ENCODE data around the gene SNRNP40.

The SNRNP40 gene

DNA sequence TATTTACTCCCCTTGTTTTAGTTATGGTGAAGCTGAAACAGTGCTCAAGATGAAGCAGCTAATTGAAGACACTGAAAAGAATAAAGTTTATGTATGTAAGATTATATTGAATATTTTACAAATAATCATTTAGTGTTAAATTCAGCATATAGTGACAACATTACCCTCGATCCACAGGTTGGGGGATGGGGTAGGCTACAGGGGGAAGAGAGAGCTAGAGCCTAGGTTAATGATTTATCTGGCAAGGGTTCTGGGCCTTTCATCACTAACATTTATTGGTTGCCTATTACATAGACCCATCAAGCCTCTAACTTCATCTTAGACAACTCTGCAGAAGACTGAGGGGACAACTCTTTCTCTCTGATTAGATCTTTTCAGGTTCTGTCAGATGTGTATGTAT is 21.6 kb upstream of the SNRNP40 start:
- Histone ChIP-seq H3K36me3 (ENCODE audit: control insufficient read depth, insufficient read depth, low read length) (no peaks in the 10 kb centered on the region), H3K27ac (no peak overlapping the region), H3K9ac (no peak overlapping the region), H3K9me3 (ENCODE audit: control insufficient read depth, low read length) (no peaks in the 10 kb centered on the region), H3K4me3 (ENCODE audit: low read depth, low read length) (no peak overlapping the region), H3K27me3 (ENCODE audit: control insufficient read depth, insufficient read depth, low read length) (no peaks in the 10 kb centered on the region), H3K79me2 (no peaks in the 10 kb centered on the region), H3K4me1 (no peaks in the 10 kb centered on the region), H3K4me2 (ENCODE audit: low read length) (no peak overlapping the region), H2AFZ (no peak overlapping the region)
- no peak for TF ChIP-seq CTCF (IDR thresholded peaks at IDR 0.05)

DNA sequence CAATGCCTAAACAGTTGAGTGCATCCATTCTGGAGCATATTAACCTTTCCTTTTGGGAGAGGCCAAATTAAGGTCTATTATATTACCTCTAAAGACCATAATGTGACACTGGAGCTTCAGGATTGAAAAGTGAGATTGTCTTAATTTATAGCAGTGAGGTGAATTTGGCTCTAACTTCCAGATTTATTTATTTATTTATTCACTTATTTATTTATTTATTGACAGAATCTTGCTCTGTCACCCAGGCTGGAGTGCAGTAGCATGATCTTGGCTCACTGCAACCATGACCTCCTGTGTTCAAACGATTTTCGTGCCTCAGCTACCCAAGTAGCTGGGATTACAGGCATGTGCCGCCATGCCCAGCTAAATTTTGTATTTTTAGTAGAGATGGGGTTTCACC is 19.3 kb upstream of the SNRNP40 start:
- Histone ChIP-seq H3K9ac (no peak overlapping the region), H3K27me3 (ENCODE audit: control insufficient read depth, insufficient read depth, low read length) (no peaks in the 10 kb centered on the region), H3K4me3 (ENCODE audit: low read depth, low read length) (no peak overlapping the region), H3K36me3 (ENCODE audit: control insufficient read depth, insufficient read depth, low read length) (no peaks in the 10 kb centered on the region), H3K4me1 (no peaks in the 10 kb centered on the region), H3K4me2 (ENCODE audit: low read length) (no peak overlapping the region), H3K27ac (no peak overlapping the region), H2AFZ (no peak overlapping the region), H3K9me3 (ENCODE audit: control insufficient read depth, low read length) (no peaks in the 10 kb centered on the region), H3K79me2 (no peaks in the 10 kb centered on the region)
- no peak for TF ChIP-seq CTCF (IDR thresholded peaks at IDR 0.05)

DNA sequence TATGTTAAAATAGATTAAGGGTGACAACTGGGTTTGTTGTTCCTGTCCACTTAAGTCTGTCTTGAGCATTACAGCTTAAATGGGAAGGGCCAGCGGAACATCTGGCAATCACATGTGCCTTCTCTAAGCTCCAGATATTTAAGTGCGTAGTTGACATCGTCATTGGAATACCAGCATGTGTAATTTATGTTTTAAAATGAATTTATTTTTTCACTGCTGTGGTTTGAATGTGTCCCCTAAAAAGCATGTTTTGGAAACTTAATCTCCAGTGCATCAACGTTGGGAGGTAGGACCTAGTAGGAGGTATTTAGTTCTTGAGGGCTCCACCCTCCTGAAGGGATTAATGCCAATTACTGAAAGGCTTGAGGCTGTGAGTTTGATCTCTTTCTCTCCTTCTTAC is 13.6 kb upstream of the SNRNP40 start:
- Histone ChIP-seq H3K27ac (no peak overlapping the region), H3K4me2 (ENCODE audit: low read length) (no peak overlapping the region), H3K36me3 (ENCODE audit: control insufficient read depth, insufficient read depth, low read length) (no peaks in the 10 kb centered on the region), H3K9ac (no peak overlapping the region), H3K9me3 (ENCODE audit: control insufficient read depth, low read length) (no peaks in the 10 kb centered on the region), H3K4me3 (ENCODE audit: low read depth, low read length) (no peak overlapping the region), H3K4me1 (no peaks in the 10 kb centered on the region), H3K27me3 (ENCODE audit: control insufficient read depth, insufficient read depth, low read length) (no peaks in the 10 kb centered on the region), H2AFZ (no peak overlapping the region), H3K79me2 (peaks cover 2% of the 10 kb centered on the region)
- no peak for TF ChIP-seq CTCF (IDR thresholded peaks at IDR 0.05)

- Histone ChIP-seq H3K27me3 (ENCODE audit: control insufficient read depth, insufficient read depth, low read length) (no peaks in the 10 kb centered on the region), H3K36me3 (ENCODE audit: control insufficient read depth, insufficient read depth, low read length) (no peaks in the 10 kb centered on the region), H3K9ac (no peak overlapping the region), H3K9me3 (ENCODE audit: control insufficient read depth, low read length) (no peaks in the 10 kb centered on the region), H3K27ac (no peak overlapping the region), H3K4me1 (no peaks in the 10 kb centered on the region), H3K4me2 (ENCODE audit: low read length) (no peak overlapping the region), H3K4me3 (ENCODE audit: low read depth, low read length) (no peak overlapping the region), H3K79me2 (peaks cover 5% of the 10 kb centered on the region), H2AFZ (no peak overlapping the region)
- TF ChIP-seq CTCF (IDR thresholded peaks at IDR 0.05) = no peak
Measured at GRCh38 chr1:31308036-31308435, 11.4 kb upstream of the SNRNP40 start.

DNA sequence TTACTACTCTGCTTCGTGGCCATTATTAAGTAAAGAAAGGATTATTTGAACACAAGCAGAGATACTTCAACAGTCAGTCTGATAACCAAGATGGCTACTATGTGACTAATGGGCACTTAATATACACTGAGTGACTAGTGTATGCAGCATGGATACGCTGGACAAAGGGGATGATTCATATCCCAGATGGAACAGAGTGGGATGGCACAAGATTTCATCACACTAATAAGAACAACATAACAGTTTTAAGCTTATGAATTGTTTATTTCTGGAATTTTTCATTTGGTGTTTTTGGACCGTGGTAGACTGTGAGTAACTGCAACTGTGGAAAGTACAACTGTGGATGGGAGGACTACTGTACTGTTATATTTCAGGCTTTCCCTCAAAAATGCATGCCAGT is 9.7 kb upstream of the SNRNP40 start:
- H3K79me2 ChIP-seq = peaks cover 9% of the 10 kb centered on the region
- no peak overlapping the region for H3K4me2 ChIP-seq (ENCODE audit: low read length)
- H2AFZ ChIP-seq = no peak overlapping the region
- H3K9ac ChIP-seq = no peak overlapping the region
- no peak overlapping the region for H3K4me3 ChIP-seq (ENCODE audit: low read depth, low read length)
- no peak for TF ChIP-seq CTCF (IDR thresholded peaks at IDR 0.05)
- H3K4me1 ChIP-seq = no peaks in the 10 kb centered on the region
- H3K9me3 ChIP-seq (ENCODE audit: control insufficient read depth, low read length) = no peaks in the 10 kb centered on the region
- H3K36me3 ChIP-seq (ENCODE audit: control insufficient read depth, insufficient read depth, low read length) = no peaks in the 10 kb centered on the region
- no peak overlapping the region for H3K27ac ChIP-seq
- no peaks in the 10 kb centered on the region for H3K27me3 ChIP-seq (ENCODE audit: control insufficient read depth, insufficient read depth, low read length)

All from parathyroid adenoma (tissue), 2 donors.